IMR-90 (cell line): ENCODE measurements around the gene ZXDC. TPM values are rescaled to one million over a fixed set of nuclear protein-coding genes. Genes with fewer than 3 reads are reported as not detected.

ENCODE experiments used
- ATAC-seq: fragments of 200-7000 bp; cut with Tn5 transposase; 2 replicates; pipeline ENCODE4 v1.9.1; 2020; ENCODE audit warnings: low read depth, mild to moderate bottlenecking, moderate library complexity
- BruUV-seq: library from RNA; stranded (reverse); fragments of 400-500 nt; replicated peaks from 2 replicates; lab custom pipeline; 2021; lab: Mats Ljungman, UMichigan
- CTCF ChIA-PET: fragments of 300-600 bp; formaldehyde crosslinking; extraction: SDS; loops from one replicate; lab custom pipeline; 2021; ENCODE audit warnings: antibody characterized with exemption; lab: Yijun Ruan, JAX
- POLR2A ChIA-PET: fragments of 300-600 bp; sonication (Branson Sonifier 250); formaldehyde crosslinking; loops from one replicate; lab custom pipeline; 2022; ENCODE audit warnings: antibody characterized with exemption; ENCODE audit not compliant: unreplicated experiment; lab: Charles Lee
- DNase-seq: peaks from one replicate; pipeline ENCODE4 v3.0.0; 2013
- H2AFZ ChIP-seq: replicated peaks from 2 replicates; pipeline ENCODE3; 2013; ENCODE audit warnings: low read length, mild to moderate bottlenecking; ENCODE audit not compliant: poor library complexity
- H2AK5ac ChIP-seq: 2 replicates; pipeline ENCODE4 v1.6.1; 2013; ENCODE audit warnings: low read depth, low read length, inconsistent platforms
- H2AK9ac ChIP-seq: replicated peaks from 2 replicates; pipeline ENCODE3; 2013; ENCODE audit warnings: mild to moderate bottlenecking, low read depth, low read length, moderate library complexity; ENCODE audit not compliant: poor library complexity
- H2BK120ac ChIP-seq: 2 replicates; pipeline ENCODE4 v1.6.1; 2013; ENCODE audit warnings: low read depth, low read length, inconsistent platforms
- H2BK15ac ChIP-seq: 3 replicates; pipeline ENCODE4 v1.6.1; 2013; ENCODE audit warnings: low read depth, low read length, inconsistent platforms
- H2BK20ac ChIP-seq: 2 replicates; pipeline ENCODE4 v1.6.1; 2013; ENCODE audit warnings: low read depth, mild to moderate bottlenecking, inconsistent platforms, low read length, moderate library complexity
- H2BK5ac ChIP-seq: 2 replicates; pipeline ENCODE4 v1.6.1; 2013; ENCODE audit warnings: mild to moderate bottlenecking, low read depth, low read length, inconsistent platforms; ENCODE audit not compliant: poor library complexity, severe bottlenecking
- H3K14ac ChIP-seq: replicated peaks from 2 replicates; pipeline ENCODE4 v1.6.1; 2013; ENCODE audit warnings: low read depth, low read length, inconsistent platforms
- H3K18ac ChIP-seq: 2 replicates; pipeline ENCODE4 v1.6.1; 2013; ENCODE audit warnings: low read depth, low read length, control low read depth
- H3K23ac ChIP-seq: 2 replicates; pipeline ENCODE4 v1.6.1; 2013; ENCODE audit warnings: low read depth, low read length, inconsistent platforms
- H3K27ac ChIP-seq: 2 replicates; pipeline ENCODE4 v1.5.1; 2013; ENCODE audit warnings: mild to moderate bottlenecking, control low read depth, low read length; ENCODE audit not compliant: insufficient read depth
- H3K27me3 ChIP-seq: 2 replicates; pipeline ENCODE4 v1.6.1; 2013; ENCODE audit warnings: low read length; ENCODE audit not compliant: control insufficient read depth, insufficient read depth
- H3K36me3 ChIP-seq: 2 replicates; pipeline ENCODE4 v1.6.1; 2013; ENCODE audit warnings: low read length, mixed read lengths; ENCODE audit not compliant: control insufficient read depth, insufficient read depth
- H3K4ac ChIP-seq: 2 replicates; pipeline ENCODE4 v1.6.1; 2013; ENCODE audit warnings: low read depth, low read length, inconsistent platforms
- H3K4me1 ChIP-seq: 2 replicates; pipeline ENCODE4 v1.6.1; 2013; ENCODE audit warnings: low read length, mixed read lengths; ENCODE audit not compliant: control insufficient read depth, insufficient read depth
- H3K4me2 ChIP-seq: 2 replicates; pipeline ENCODE4 v1.6.1; 2013; ENCODE audit warnings: low read depth, mild to moderate bottlenecking, control low read depth, low read length, moderate library complexity
- H3K4me3 ChIP-seq: 2 replicates; pipeline ENCODE4 v1.5.1; 2013; ENCODE audit warnings: low read depth, mild to moderate bottlenecking, control low read depth, low read length, moderate library complexity; ENCODE audit not compliant: insufficient read depth
- H3K56ac ChIP-seq: 2 replicates; pipeline ENCODE4 v1.6.1; 2013; ENCODE audit warnings: low read length, inconsistent platforms; ENCODE audit not compliant: insufficient read depth; ENCODE audit errors: extremely low read depth
- H3K79me1 ChIP-seq, 2 experiments: 2 replicates each; pipeline ENCODE4 v1.6.1; 2013; ENCODE audit warnings: low read length in 2 of 2, inconsistent platforms in 1 of 2, low read depth in 1 of 2
- H3K9ac ChIP-seq: 2 replicates; pipeline ENCODE4 v1.6.1; 2013; ENCODE audit warnings: low read depth, low read length, control low read depth
- H3K9me1 ChIP-seq: 2 replicates; pipeline ENCODE4 v1.6.1; 2013; ENCODE audit warnings: low read length, inconsistent platforms; ENCODE audit not compliant: insufficient read depth
- H3K9me3 ChIP-seq: 2 replicates; pipeline ENCODE4 v1.6.1; 2013; ENCODE audit warnings: low read length; ENCODE audit not compliant: control insufficient read depth, insufficient read depth
- H4K20me1 ChIP-seq: 2 replicates; pipeline ENCODE4 v1.6.1; 2013; ENCODE audit warnings: low read length, inconsistent platforms; ENCODE audit not compliant: insufficient read depth
- H4K5ac ChIP-seq: 2 replicates; pipeline ENCODE4 v1.6.1; 2013; ENCODE audit warnings: mild to moderate bottlenecking, low read depth, low read length, control low read depth
- H4K8ac ChIP-seq, 2 experiments: 2 replicates each; pipeline ENCODE4 v1.6.1; 2013; ENCODE audit warnings: low read depth in 2 of 2, low read length in 2 of 2, control low read depth in 1 of 2, inconsistent platforms in 1 of 2
- H4K91ac ChIP-seq: 2 replicates; pipeline ENCODE4 v1.6.1; 2013; ENCODE audit warnings: low read depth, low read length, inconsistent platforms; ENCODE audit not compliant: insufficient read depth
- BHLHE40 ChIP-seq: fragments of 150-350 bp; IDR thresholded peaks from 2 replicates; pipeline ENCODE4 v1.6.1; 2016; ENCODE audit warnings: mild to moderate bottlenecking, low read depth, low read length
- CEBPB ChIP-seq: IDR thresholded peaks from 2 replicates; pipeline ENCODE4 v1.6.1; 2012; ENCODE audit warnings: low read depth, low read length, improper control_type of control experiment
- CHD1 ChIP-seq: IDR thresholded peaks from 2 replicates; pipeline ENCODE4 v1.6.1; 2012; ENCODE audit warnings: low read depth, low read length, improper control_type of control experiment
- FOS ChIP-seq: fragments of 150-350 bp; IDR thresholded peaks from 2 replicates; pipeline ENCODE4 v1.6.1; 2016; ENCODE audit warnings: low read depth, low read length
- MXI1 ChIP-seq: IDR thresholded peaks from 2 replicates; pipeline ENCODE4 v1.6.1; 2012; ENCODE audit warnings: low read depth, mild to moderate bottlenecking, low read length, moderate library complexity, borderline replicate concordance
- POLR2A ChIP-seq: IDR thresholded peaks from 2 replicates; pipeline ENCODE4 v1.6.1; 2012; ENCODE audit warnings: mild to moderate bottlenecking, low read depth, low read length
- RFX5 ChIP-seq: IDR thresholded peaks from 2 replicates; pipeline ENCODE4 v1.8.0; 2012; ENCODE audit warnings: low read depth, mild to moderate bottlenecking, low read length, moderate library complexity
- SMC3 ChIP-seq: fragments of 150-350 bp; IDR thresholded peaks from 2 replicates; pipeline ENCODE4 v1.6.1; 2016; ENCODE audit warnings: low read depth, mild to moderate bottlenecking, antibody characterized with exemption, low read length, moderate library complexity
- whole genome bisulfite sequencing, 2 experiments: methylation state at CpG; one replicate each; pipeline versions ENCODE4 v1.1.5 to v1.1.7; 2013; ENCODE audit warnings: missing lambda C conversion rate in 2 of 2; ENCODE audit not compliant: insufficient read length in 1 of 2; ENCODE audit errors: extremely low coverage in 2 of 2; 5-methylcytosine and 5-hydroxymethylcytosine counted together
- dilution Hi-C: fragments of 300-500 bp; cut with HindIII; formaldehyde crosslinking; loops from one replicate; pipeline ENCODE4 v1.14.3; 2018; ENCODE audit warnings: low sequenced_read_pairs; ENCODE audit not compliant: unreplicated experiment
- in situ Hi-C: fragments of 300-500 bp; cut with MboI; formaldehyde crosslinking; loops from 3 replicates; pipeline ENCODE4 v1.14.3; 2019; ENCODE audit warnings: low sequenced_read_pairs, inconsistent platforms, mixed read lengths
- intact Hi-C: fragments of 100-400 bp; cut with micrococcal nuclease; formaldehyde crosslinking; loops from 2 replicates; pipeline ENCODE4 v1.10.0; 2022
- polyA plus RNA-seq, 3 experiments: library from polyadenylated mRNA; depleted of rRNA; stranded (reverse); fragments of >200 nt; gene quantifications; 2 replicates each; pipeline ENCODE4 v1.2.3, GENCODE V29; 2012; ENCODE audit warnings: low replicate concordance in 1 of 3
- total RNA-seq: library from RNA; depleted of rRNA; stranded (reverse); fragments of >200 nt; gene quantifications from 2 replicates; pipeline ENCODE4 v1.2.3, GENCODE V29; 2012
- TF ChIP-seq, protein P1 (sequence below): conservative IDR thresholded peaks from 2 replicates; pipeline ENCODE4 v1.5.1; 2012; ENCODE audit warnings: mild to moderate bottlenecking, low read depth, low read length, improper control_type of control experiment
- TF ChIP-seq, protein P2 (sequence below): fragments of 150-350 bp; IDR thresholded peaks from 2 replicates; pipeline ENCODE4 v1.6.1; 2017; ENCODE audit warnings: mild to moderate bottlenecking, antibody characterized with exemption, low read length, low read depth

The ZXDC gene
- total and polyA plus RNA-seq, 2 of the 4 experiments (the other 2 are of a cell fraction) = 11.5 to 14.3 TPM

DNA sequence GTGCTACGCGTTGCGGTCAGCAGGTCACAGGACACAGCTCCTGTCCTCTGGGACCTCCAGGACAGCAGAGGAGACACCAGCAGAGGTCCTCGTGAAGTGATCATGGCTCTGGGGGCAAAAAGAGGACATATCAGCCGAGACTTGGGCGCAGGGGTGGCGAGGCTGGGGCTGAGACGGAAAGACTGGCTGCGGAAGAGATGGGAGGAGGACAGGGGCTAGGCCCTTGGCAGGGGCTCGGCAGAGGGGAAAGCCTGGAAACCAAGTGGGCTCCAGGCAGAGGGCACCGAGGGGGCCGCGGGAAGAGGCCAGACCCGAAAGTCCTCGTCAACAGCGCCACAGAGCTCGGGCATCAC, 85.9 kb downstream of the ZXDC start:
- H3K9ac ChIP-seq = no peak overlapping the region
- no peak overlapping the region for H3K18ac ChIP-seq
- intact Hi-C loops = loop anchor here (1.0 kb wide), 4 partner anchors 130 to 255 kb away; no protein-coding TSS in a partner anchor
- peak overlapping the region; percentile 92 for H2AFZ ChIP-seq
- H2BK120ac ChIP-seq = no peak overlapping the region
- no peaks in the 10 kb centered on the region for H3K4me1 ChIP-seq
- no peaks in the 10 kb centered on the region for H3K9me3 ChIP-seq
- no peak overlapping the region for H4K5ac ChIP-seq
- DNase-seq (no peak), ATAC-seq (no peak; the same call in 1 of the 2 replicates)
- H3K4me3 ChIP-seq = no peak overlapping the region
- H4K20me1 ChIP-seq = no peaks in the 10 kb centered on the region
- WGBS, 2 experiments = 75% methylated on average over 4 of the region's 17 CpGs; no CpG with 5 or more reads in 1 of the 2 experiments
- no peak overlapping the region for H4K8ac ChIP-seq
- dilution Hi-C loops = no loop called here
- H2BK15ac ChIP-seq = no peak overlapping the region
- no peak overlapping the region for H3K14ac ChIP-seq
- H3K56ac ChIP-seq = no peak overlapping the region
- H3K36me3 ChIP-seq = no peaks in the 10 kb centered on the region
- no peaks in the 10 kb centered on the region for H3K9me1 ChIP-seq
- in situ Hi-C loops = loop anchor here (5.0 to 25.0 kb wide), 3 partner anchors 145 to 427 kb away; partner anchors contain the start of gene ROPN1B
- BruUV-seq = no TSS peak
- H4K91ac ChIP-seq = no peak overlapping the region
- H2AK5ac ChIP-seq = no peak overlapping the region
- no peak overlapping the region for H2BK20ac ChIP-seq
- peak overlapping the region; percentile 1 for H2AK9ac ChIP-seq
- H3K23ac ChIP-seq = no peak overlapping the region
- H3K4ac ChIP-seq = no peak overlapping the region
- no peak for TF ChIP-seq POLR2A
- no peak for TF ChIP-seq CHD1
- no peak for TF ChIP-seq FOS
- TF ChIP-seq, protein P1, sequence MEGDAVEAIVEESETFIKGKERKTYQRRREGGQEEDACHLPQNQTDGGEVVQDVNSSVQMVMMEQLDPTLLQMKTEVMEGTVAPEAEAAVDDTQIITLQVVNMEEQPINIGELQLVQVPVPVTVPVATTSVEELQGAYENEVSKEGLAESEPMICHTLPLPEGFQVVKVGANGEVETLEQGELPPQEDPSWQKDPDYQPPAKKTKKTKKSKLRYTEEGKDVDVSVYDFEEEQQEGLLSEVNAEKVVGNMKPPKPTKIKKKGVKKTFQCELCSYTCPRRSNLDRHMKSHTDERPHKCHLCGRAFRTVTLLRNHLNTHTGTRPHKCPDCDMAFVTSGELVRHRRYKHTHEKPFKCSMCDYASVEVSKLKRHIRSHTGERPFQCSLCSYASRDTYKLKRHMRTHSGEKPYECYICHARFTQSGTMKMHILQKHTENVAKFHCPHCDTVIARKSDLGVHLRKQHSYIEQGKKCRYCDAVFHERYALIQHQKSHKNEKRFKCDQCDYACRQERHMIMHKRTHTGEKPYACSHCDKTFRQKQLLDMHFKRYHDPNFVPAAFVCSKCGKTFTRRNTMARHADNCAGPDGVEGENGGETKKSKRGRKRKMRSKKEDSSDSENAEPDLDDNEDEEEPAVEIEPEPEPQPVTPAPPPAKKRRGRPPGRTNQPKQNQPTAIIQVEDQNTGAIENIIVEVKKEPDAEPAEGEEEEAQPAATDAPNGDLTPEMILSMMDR = no peak
- TF ChIP-seq BHLHE40 = no peak
- no peak for TF ChIP-seq RFX5
- TF ChIP-seq, protein P2, sequence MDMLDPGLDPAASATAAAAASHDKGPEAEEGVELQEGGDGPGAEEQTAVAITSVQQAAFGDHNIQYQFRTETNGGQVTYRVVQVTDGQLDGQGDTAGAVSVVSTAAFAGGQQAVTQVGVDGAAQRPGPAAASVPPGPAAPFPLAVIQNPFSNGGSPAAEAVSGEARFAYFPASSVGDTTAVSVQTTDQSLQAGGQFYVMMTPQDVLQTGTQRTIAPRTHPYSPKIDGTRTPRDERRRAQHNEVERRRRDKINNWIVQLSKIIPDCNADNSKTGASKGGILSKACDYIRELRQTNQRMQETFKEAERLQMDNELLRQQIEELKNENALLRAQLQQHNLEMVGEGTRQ = no peak
- TF ChIP-seq MXI1 = no peak
- no peak for TF ChIP-seq SMC3
- no peak for TF ChIP-seq CEBPB
- peaks cover 31% of the 10 kb centered on the region for H3K27me3 ChIP-seq
- POLR2A ChIA-PET = no interaction called here
- H2BK5ac ChIP-seq = no peak overlapping the region
- no peak overlapping the region for H3K4me2 ChIP-seq
- no peak overlapping the region for H3K27ac ChIP-seq
- CTCF ChIA-PET = interaction anchor here (2.0 kb wide), 1 partner anchor 256 kb away, joined by 6 read pairs; no protein-coding TSS in a partner anchor
- H3K79me1 ChIP-seq = no peaks in the 10 kb centered on the region
